Right lobe of liver (tissue), 6 donors: ENCODE results near the gene RBBP8. TPM values are rescaled to one million over a fixed set of nuclear protein-coding genes. Genes with fewer than 3 reads are reported as not detected.
A peak's percentile ranks its signal among the peaks of the same experiment; 100 is the strongest.

Experiments
- ATAC-seq, 4 donors: fragments of 200-7000 bp; cut with Tn5 transposase; one replicate each; pipeline ENCODE4 v1.9.1; 2020; ENCODE audit warnings: mild to moderate bottlenecking in 4 of 4, moderate library complexity in 4 of 4
- DNase-seq, 3 donors: peaks; one replicate each; pipeline ENCODE4 v3.0.0-alpha.2; 2020
- H3K27ac ChIP-seq, 3 donors: fragments of 200-600 bp; one replicate each; pipeline ENCODE4 v1.8.0; 2022
- H3K27me3 ChIP-seq, 2 donors: fragments of 200-600 bp; one replicate each; pipeline ENCODE4 v1.8.0; 2022
- H3K36me3 ChIP-seq, 4 donors: fragments of 200-600 bp; sonication (generic) in 1 of 4; one replicate each; pipeline versions ENCODE4 v1.5.1 to v1.8.0; 2017 to 2022; ENCODE audit warnings: control low read depth in 1 of 4
- H3K4me1 ChIP-seq, 4 donors: fragments of 200-600 bp; sonication (generic) in 1 of 4; one replicate each; pipeline versions ENCODE4 v1.5.1 to v1.8.0; 2017 to 2022; ENCODE audit warnings: control low read depth in 1 of 4
- H3K4me3 ChIP-seq, 3 donors: fragments of 200-600 bp; one replicate each; pipeline ENCODE4 v1.8.0; 2022
- H3K9me3 ChIP-seq, 4 donors: fragments of 200-600 bp; sonication (generic) in 1 of 4; one replicate each; pipeline versions ENCODE4 v1.5.1 to v1.8.0; 2017 to 2022; ENCODE audit warnings: control low read depth in 1 of 4
- CTCF ChIP-seq, 4 donors: fragments of 200-600 bp in 3 of 4; fragments of 450-650 bp in 1 of 4; IDR thresholded peaks; one replicate each; pipeline versions ENCODE4 v1.5.1 to v1.8.0; 2016 to 2022; ENCODE audit warnings: antibody characterized with exemption in 4 of 4, mild to moderate bottlenecking in 2 of 4
- POLR2A ChIP-seq: fragments of 450-650 bp; IDR thresholded peaks from one replicate; pipeline ENCODE4 v1.6.1; 2017; ENCODE audit warnings: antibody characterized with exemption, mild to moderate bottlenecking
- WGBS: methylation state at CpG from one replicate; pipeline ENCODE4 v1.1.6; 2018; ENCODE audit warnings: low coverage, low lambda C conversion rate; ENCODE audit not compliant: insufficient coverage; ENCODE audit errors: missing lambda C conversion rate; 5-methylcytosine and 5-hydroxymethylcytosine counted together
- intact Hi-C, 2 donors: fragments of 100-400 bp; cut with DNase I; formaldehyde crosslinking; loops; one replicate each; pipeline versions ENCODE4 v1.11.2 to v1.14.1; 2022
- total RNA-seq, 6 experiments: library from RNA; depleted of rRNA in 2 of 6; stranded (reverse); fragments of >200 nt in 2 of 6; fragmentation: NEBNext Ultra II Directional in 3 of 6; extraction: Animal tissue kit (Norgen Biotek cat#: 25700) in 3 of 6; gene quantifications; one replicate each; pipeline versions ENCODE4 v1.1.0 to v1.2.4, GENCODE V29; 2016 to 2023
- donor health status: DM: no; HTN: yes; CAD: no.
- donor health status: DM: no; HTN: no; CAD: no.
- donor health status: DM: no; HTN: no; CAD: no.
- donor health status: DM: no; HTN: yes; CAD: no.
- donor health status: DM: no; HTN: yes; CAD: no.

RBBP8 gene
- total RNA-seq, 6 experiments from 2014 or later: 8.3 to 24.9 (median 12.4) TPM

DNA sequence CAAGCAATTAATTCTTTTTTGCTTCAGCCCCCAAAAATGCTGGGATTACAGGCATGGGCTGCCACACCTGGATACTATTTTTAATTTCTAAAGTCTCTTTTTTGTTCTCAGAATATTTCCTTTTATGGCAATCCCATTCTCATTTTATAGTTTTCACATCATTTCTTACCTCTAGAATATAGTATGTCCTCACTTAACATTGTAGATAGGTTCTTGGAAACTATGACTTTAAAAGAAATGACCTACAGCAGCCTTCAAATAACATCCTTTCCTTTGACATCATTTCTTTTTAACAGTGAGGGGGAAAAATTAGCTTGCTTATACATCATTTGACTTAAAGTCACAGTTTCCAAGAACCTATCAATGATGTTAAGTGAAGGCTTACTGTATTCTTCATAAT, 31.6 kb downstream of the RBBP8 start:
- no peaks in the 10 kb centered on the region for H3K4me1 ChIP-seq
- TF ChIP-seq POLR2A (no peak), CTCF (IDR thresholded peaks at IDR 0.05) (no peak)
- ATAC-seq (no peak), DNase-seq (no peak)
- no peaks in the 10 kb centered on the region for H3K9me3 ChIP-seq
- H3K4me3 ChIP-seq: no peak overlapping the region
- H3K36me3 ChIP-seq: no peaks in the 10 kb centered on the region
- intact Hi-C loops: no loop called here
- H3K27ac ChIP-seq: no peak overlapping the region
- H3K27me3 ChIP-seq: no peaks in the 10 kb centered on the region

- no peak for TF ChIP-seq CTCF (IDR thresholded peaks at IDR 0.05)
- DNase-seq (no peak), ATAC-seq (no peak)
- Histone ChIP-seq H3K27me3 (no peaks in the 10 kb centered on the region), H3K27ac (no peak overlapping the region), H3K36me3 (no peaks in the 10 kb centered on the region), H3K9me3 (no peaks in the 10 kb centered on the region), H3K4me1 (peaks cover 0 to 14% (median 3%) of the 10 kb centered on the region in 4 donors), H3K4me3 (no peak overlapping the region)
- intact Hi-C loops: no loop called here
- WGBS: 83% methylated on average over 3 of the region's 3 CpGs
These were observed 37.9 kb downstream of the RBBP8 start for GRCh38 chr18:22971038-22971437.

GRCh38 chr18:22974001-22974400, 40.9 kb downstream of the RBBP8 start:
- Histone ChIP-seq H3K27ac (peak overlapping the region in 2 of 3 donors; percentile 3 to 63), H3K4me3 (no peak overlapping the region), H3K9me3 (no peaks in the 10 kb centered on the region), H3K27me3 (no peaks in the 10 kb centered on the region), H3K4me1 (peaks cover 0 to 14% (median 3%) of the 10 kb centered on the region in 4 donors), H3K36me3 (no peaks in the 10 kb centered on the region)
- no peak for TF ChIP-seq CTCF (IDR thresholded peaks at IDR 0.05)
- no peak for TF ChIP-seq POLR2A
- intact Hi-C loops: no loop called here
- peak in 1 of 4 donors; percentile 50 for ATAC-seq
- DNase-seq: no peak

- DNase-seq: no peak
- no peaks in the 10 kb centered on the region for H3K27me3 ChIP-seq
- H3K36me3 ChIP-seq: no peaks in the 10 kb centered on the region
- H3K27ac ChIP-seq: peak overlapping the region; percentile 3 to 63 (median 52)
- intact Hi-C loops: no loop called here
- TF ChIP-seq POLR2A: peak; percentile 29
- no peak for TF ChIP-seq CTCF (IDR thresholded peaks at IDR 0.05)
- WGBS: 53% methylated on average over 5 of the region's 5 CpGs
- peak; percentile 82 to 98 (median 94) for ATAC-seq
- no peaks in the 10 kb centered on the region for H3K9me3 ChIP-seq
- H3K4me3 ChIP-seq: peak overlapping the region in 2 of 3 donors; percentile 19
- peaks cover 0 to 14% (median 3%) of the 10 kb centered on the region in 4 donors for H3K4me1 ChIP-seq
These were observed 41.6 kb downstream of the RBBP8 start for GRCh38 chr18:22974707-22975106.

DNA sequence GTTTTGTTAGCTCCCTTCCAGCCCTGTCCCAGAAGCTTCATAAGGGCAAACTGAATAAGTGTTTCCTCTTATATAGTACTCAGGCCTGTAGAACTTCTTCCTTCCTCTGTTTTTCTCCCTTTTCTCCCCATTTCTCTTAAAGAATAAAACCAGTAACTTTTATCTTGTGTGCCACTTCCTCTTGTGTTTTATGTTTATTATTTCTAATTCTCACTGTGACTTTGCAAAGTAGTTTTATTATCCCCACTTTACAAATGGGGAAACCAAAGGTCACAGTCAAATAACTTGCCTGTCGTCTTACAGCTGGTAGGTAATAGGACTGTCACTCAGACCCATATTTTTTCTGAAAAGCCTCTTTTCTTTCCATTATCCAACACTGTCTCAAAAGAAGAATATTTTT, 42.4 kb downstream of the RBBP8 start:
- Histone ChIP-seq H3K9me3 (no peaks in the 10 kb centered on the region), H3K4me3 (peak overlapping the region in 2 of 3 donors; percentile 19), H3K27me3 (no peaks in the 10 kb centered on the region), H3K4me1 (peaks cover 0 to 14% (median 3%) of the 10 kb centered on the region in 4 donors), H3K27ac (peak overlapping the region in 2 of 3 donors; percentile 52 to 63), H3K36me3 (no peaks in the 10 kb centered on the region)
- ATAC-seq (peak; percentile 11 to 50 (median 28)), DNase-seq (no peak)
- intact Hi-C loops: no loop called here
- no peak for TF ChIP-seq CTCF (IDR thresholded peaks at IDR 0.05)
- TF ChIP-seq POLR2A: no peak
- 23% methylated on average over 1 of the region's 1 CpG for WGBS
